Hepatocyte (in vitro differentiated cells): ENCODE results near the gene CTNND2.

ENCODE experiments used
- CTCF ChIP-seq: fragments of 200-600 bp; sonication (generic); IDR thresholded peaks from 2 replicates; pipeline ENCODE4 v1.5.1; 2016; ENCODE audit warnings: antibody characterized with exemption, mild to moderate bottlenecking; ENCODE audit not compliant: poor library complexity
- EZH2 ChIP-seq: fragments of 200-600 bp; sonication (generic); IDR thresholded peaks from 2 replicates; pipeline ENCODE4 v1.6.1; 2016; ENCODE audit warnings: antibody characterized with exemption, mild to moderate bottlenecking, borderline replicate concordance
- EZH2phosphoT487 ChIP-seq: fragments of 200-600 bp; sonication (generic); IDR thresholded peaks from one replicate; pipeline ENCODE4 v1.6.1; 2018; ENCODE audit warnings: antibody characterized with exemption, mild to moderate bottlenecking, low read depth, moderate library complexity; ENCODE audit not compliant: unreplicated experiment, severe bottlenecking

GRCh38 chr5:11043881-11044280 is 860.4 kb downstream of the CTNND2 start:
- TF ChIP-seq EZH2 = no peak
- no peak for TF ChIP-seq CTCF
- no peak for TF ChIP-seq EZH2phosphoT487
